Articular chondrocyte of knee joint (primary cell): ENCODE data around the gene FOXB1. TPM values are rescaled to one million over a fixed set of nuclear protein-coding genes. Genes with fewer than 3 reads are reported as not detected.

Experiments used
- total RNA-seq: library from RNA; depleted of rRNA; stranded (reverse); fragments of >200 nt; gene quantifications from 2 replicates; pipeline ENCODE4 v1.2.3, GENCODE V29; 2012

The FOXB1 gene
- not detected in 2 replicates for total RNA-seq

DNA sequence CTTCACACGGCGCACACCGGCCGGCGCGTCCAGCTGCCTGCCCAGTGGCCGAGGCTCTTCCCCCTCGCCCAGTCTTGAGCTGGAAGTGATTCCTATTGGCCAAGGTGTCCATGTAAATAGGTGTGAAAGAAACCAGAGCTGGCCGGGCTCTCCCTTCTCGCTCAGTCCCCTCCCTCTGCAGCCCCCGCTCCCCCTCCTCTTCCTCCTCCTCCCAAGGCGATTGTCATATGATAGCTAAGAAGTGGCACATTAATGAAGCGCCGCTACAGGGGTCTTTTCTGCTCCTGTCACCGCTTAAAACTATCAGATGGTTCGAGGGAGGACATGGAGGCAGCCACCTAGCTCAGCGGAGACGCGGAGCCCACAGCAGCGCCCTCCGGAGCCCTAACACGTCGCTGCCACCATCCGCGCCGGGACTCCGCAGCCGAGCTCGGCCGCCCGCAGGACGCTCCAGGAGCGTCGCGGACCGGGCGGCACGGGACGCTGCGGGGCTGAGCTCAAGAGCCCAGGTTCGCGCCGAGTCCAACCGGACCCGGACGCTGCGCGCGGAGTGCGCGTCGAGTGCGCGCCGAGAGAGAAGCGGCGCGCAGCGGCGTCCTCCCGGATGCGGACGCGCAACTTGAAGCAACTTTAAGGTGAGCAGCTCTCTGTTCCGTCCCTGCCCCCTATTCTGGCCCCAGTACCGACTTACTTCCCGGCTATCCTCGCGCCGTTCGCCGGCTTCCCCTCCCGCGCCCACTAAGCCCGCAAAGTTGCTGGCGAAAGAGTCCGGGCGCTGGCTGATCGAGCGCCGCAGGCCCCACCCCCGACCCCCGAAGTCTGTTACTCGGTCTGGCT, at the start of gene FOXB1:
TSS of gene FOXB1 (plus strand) at position 303 of the 837 bp plus-strand sequence. CDS start 653 bp downstream, outside the sequence.

